A673 (cell line): ENCODE data around the gene CAP2.

Experiments used
- EZH2 ChIP-seq: fragments of 200-600 bp; sonication (generic); IDR thresholded peaks from 2 replicates; pipeline ENCODE4 v1.6.1; 2017; ENCODE audit warnings: borderline replicate concordance, low read depth, mild to moderate bottlenecking, mixed read lengths, antibody characterized with exemption, low read length; ENCODE audit not compliant: poor library complexity, severe bottlenecking
- TF ChIP-seq, protein P1 (sequence below): fragments of 300-800, 200-600 bp; sonication (generic); conservative IDR thresholded peaks from 2 replicates; pipeline ENCODE4 v1.5.1; 2017; ENCODE audit warnings: low read depth, mild to moderate bottlenecking, antibody characterized with exemption, low read length, moderate library complexity, mixed read lengths

DNA sequence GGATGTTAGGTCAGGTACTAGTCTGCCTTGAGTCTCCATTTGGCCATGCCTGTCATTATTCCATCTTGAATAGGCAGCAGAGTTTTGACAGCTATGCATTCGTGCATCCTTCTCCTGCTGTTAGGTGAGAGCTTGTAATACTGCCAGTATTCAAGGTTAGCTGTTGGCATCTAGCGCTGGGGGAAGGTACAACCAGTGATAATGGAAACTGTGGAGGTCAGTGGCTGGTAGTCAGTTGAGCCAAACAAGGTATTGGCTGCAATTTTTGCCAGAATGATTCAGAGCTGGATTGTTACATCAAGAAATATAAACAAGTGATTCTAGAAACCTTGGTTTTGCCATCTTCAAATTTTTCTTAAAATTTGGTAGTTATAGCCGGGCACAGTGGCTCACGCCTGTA, 213.2 kb downstream of the CAP2 start:
- TF ChIP-seq, protein P1, sequence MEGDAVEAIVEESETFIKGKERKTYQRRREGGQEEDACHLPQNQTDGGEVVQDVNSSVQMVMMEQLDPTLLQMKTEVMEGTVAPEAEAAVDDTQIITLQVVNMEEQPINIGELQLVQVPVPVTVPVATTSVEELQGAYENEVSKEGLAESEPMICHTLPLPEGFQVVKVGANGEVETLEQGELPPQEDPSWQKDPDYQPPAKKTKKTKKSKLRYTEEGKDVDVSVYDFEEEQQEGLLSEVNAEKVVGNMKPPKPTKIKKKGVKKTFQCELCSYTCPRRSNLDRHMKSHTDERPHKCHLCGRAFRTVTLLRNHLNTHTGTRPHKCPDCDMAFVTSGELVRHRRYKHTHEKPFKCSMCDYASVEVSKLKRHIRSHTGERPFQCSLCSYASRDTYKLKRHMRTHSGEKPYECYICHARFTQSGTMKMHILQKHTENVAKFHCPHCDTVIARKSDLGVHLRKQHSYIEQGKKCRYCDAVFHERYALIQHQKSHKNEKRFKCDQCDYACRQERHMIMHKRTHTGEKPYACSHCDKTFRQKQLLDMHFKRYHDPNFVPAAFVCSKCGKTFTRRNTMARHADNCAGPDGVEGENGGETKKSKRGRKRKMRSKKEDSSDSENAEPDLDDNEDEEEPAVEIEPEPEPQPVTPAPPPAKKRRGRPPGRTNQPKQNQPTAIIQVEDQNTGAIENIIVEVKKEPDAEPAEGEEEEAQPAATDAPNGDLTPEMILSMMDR = no peak
- TF ChIP-seq EZH2 = no peak
